Measurements from ENCODE around the gene BPIFA2.

The BPIFA2 gene

DNA sequence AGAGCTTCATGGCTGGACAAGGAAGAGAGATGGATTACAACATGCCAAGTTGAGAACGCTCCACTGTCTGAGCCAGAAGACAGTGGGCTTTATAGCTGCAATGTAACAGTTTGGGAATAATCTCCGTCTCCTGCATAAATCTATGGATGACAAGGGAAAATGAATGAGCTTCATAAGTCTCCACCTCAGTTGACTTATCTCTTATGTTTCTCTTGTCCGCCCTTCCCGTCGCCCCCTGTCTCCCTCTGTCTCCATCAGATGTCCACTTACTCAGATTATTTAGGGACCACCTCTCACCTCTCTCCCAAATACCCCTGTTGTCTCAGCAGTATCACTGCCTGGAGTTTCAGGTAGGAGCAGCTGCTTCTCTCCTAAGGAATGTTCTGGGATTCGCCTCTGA, 13.7 kb upstream of the BPIFA2 start:
- Histone ChIP-seq H3K9me3 (replicated peaks in 1 of 11) (no peaks in the 10 kb centered on the region), H3K27ac (no peak overlapping the region), H3K4me1 (no peaks in the 10 kb centered on the region), H3K36me3 (no peaks in the 10 kb centered on the region), H3K4me3 (no peak overlapping the region), H3K27me3 (no peaks in the 10 kb centered on the region), H3K9ac (no peak overlapping the region), H3K4me2 (no peak overlapping the region), H4K20me1 (no peaks in the 10 kb centered on the region)
- no peak for TF ChIP-seq Cebpa-rat (IDR thresholded peaks at IDR 0.05)

DNA sequence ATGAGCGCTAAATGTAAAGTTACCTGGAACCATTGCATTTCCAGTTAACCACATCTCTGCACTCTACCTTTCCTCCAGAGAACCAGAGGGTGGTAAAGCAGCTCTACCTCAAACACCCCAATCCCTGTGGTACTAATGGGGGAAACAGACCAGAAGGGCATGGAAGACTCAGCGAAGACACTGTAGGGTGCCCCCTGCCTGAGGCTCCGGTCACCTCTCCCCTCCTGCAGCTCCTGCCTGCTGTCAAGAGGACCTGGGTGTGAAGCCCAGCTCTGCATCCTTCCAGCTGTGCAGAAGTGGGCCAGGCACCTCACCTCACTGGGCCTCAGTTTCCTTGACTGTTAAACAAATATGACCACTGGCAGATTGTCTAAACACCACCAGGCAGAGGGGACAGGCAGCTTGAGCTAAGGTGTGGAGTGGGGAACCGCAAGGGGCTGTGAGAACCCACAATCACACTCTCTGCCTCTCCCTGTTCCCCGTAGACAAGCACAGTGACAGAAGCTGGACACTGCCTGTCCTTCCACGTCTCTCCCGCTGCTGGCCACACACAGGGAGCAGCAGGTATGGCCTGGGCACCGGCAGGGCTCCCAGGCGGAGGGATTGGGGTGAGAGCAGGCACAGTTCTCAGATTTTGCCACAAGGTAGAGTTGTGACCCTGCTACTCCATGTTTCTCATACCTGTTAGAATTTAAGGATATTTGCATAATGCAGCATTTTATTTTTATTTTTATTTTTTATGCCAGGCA, 9.1 kb upstream of the BPIFA2 start:
- Histone ChIP-seq H3K4me1 (peaks cover 0 to 9% (median 4%) of the 10 kb centered on the region in 10 experiments; a peak in 6 of 20 replicates), H3K4me3 (no peak overlapping the region), H3K27ac (no peak overlapping the region), H3K27me3 (no peaks in the 10 kb centered on the region), H3K9me3 (replicated peaks in 1 of 11) (no peaks in the 10 kb centered on the region), H3K36me3 (no peaks in the 10 kb centered on the region), H4K20me1 (no peaks in the 10 kb centered on the region), H3K9ac (no peak overlapping the region), H3K4me2 (no peak overlapping the region)
- no peak for TF ChIP-seq Cebpa-rat (IDR thresholded peaks at IDR 0.05)

GRCh38 chr20:33159713-33160112, 8.2 kb upstream of the BPIFA2 start:
- H3K36me3 ChIP-seq: no peaks in the 10 kb centered on the region
- H3K4me2 ChIP-seq: no peak overlapping the region
- H4K20me1 ChIP-seq: no peaks in the 10 kb centered on the region
- no peak for TF ChIP-seq Cebpa-rat (IDR thresholded peaks at IDR 0.05)
- H3K9ac ChIP-seq: no peak overlapping the region
- H3K9me3 ChIP-seq (replicated peaks in 1 of 11): no peaks in the 10 kb centered on the region
- H3K4me3 ChIP-seq: no peak overlapping the region
- no peak overlapping the region for H3K27ac ChIP-seq
- H3K27me3 ChIP-seq: no peaks in the 10 kb centered on the region
- H3K4me1 ChIP-seq: peaks cover 0 to 9% (median 4%) of the 10 kb centered on the region in 10 experiments; a peak in 6 of 20 replicates

GRCh38 chr20:33160681-33161080, 7.3 kb upstream of the BPIFA2 start:
- no peak for TF ChIP-seq Cebpa-rat (IDR thresholded peaks at IDR 0.05)
- Histone ChIP-seq H3K9me3 (replicated peaks in 1 of 11) (no peaks in the 10 kb centered on the region), H3K27ac (no peak overlapping the region), H4K20me1 (no peaks in the 10 kb centered on the region), H3K4me2 (no peak overlapping the region), H3K27me3 (no peaks in the 10 kb centered on the region), H3K4me1 (peaks cover 0 to 9% (median 4%) of the 10 kb centered on the region in 10 experiments; a peak in 6 of 20 replicates), H3K36me3 (no peaks in the 10 kb centered on the region), H3K4me3 (no peak overlapping the region), H3K9ac (no peak overlapping the region)

GRCh38 chr20:33162313-33162712, 5.6 kb upstream of the BPIFA2 start:
- TF ChIP-seq Cebpa-rat (IDR thresholded peaks at IDR 0.05): no peak
- no peaks in the 10 kb centered on the region for H4K20me1 ChIP-seq
- H3K9ac ChIP-seq: no peak overlapping the region
- H3K27ac ChIP-seq: no peak overlapping the region
- no peaks in the 10 kb centered on the region for H3K36me3 ChIP-seq
- H3K4me2 ChIP-seq: no peak overlapping the region; a peak in 1 of 22 replicates
- H3K9me3 ChIP-seq (replicated peaks in 1 of 11): no peaks in the 10 kb centered on the region
- H3K4me1 ChIP-seq: peaks cover 0 to 9% (median 5%) of the 10 kb centered on the region in 10 experiments; a peak in 8 of 20 replicates
- H3K4me3 ChIP-seq: no peak overlapping the region
- H3K27me3 ChIP-seq: no peaks in the 10 kb centered on the region

DNA sequence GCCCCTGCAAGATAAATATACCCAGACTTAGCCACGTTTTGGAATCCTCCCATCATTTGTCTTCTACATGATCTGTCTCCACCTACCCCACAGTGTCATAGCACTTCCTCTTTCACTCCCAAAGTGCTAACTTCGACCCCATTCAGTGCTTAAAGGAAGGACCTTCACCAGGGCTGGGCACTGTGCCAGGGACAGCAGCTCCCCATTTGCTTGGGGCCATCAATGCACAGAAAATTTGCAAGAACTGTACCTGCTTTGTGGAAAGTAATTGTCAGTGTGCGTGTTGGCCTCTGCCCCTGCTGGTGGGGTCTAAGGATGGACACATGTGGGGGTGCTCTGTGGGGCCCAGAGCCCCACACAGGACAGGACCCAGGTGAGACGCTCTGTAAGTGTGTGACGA, 5.2 kb upstream of the BPIFA2 start:
- Histone ChIP-seq H3K9me3 (replicated peaks in 1 of 11) (no peaks in the 10 kb centered on the region), H3K4me3 (no peak overlapping the region), H4K20me1 (no peaks in the 10 kb centered on the region), H3K4me1 (peaks cover 0 to 9% (median 5%) of the 10 kb centered on the region in 10 experiments; a peak in 8 of 20 replicates), H3K9ac (no peak overlapping the region), H3K27ac (no peak overlapping the region), H3K36me3 (no peaks in the 10 kb centered on the region), H3K4me2 (peak overlapping the region in 2 of 11 experiments; percentile 17 to 18; a peak in 2 of 22 replicates), H3K27me3 (no peaks in the 10 kb centered on the region)
- TF ChIP-seq Cebpa-rat (IDR thresholded peaks at IDR 0.05): no peak

- no peaks in the 10 kb centered on the region for H3K36me3 ChIP-seq
- H3K4me3 ChIP-seq: no peak overlapping the region
- no peaks in the 10 kb centered on the region for H4K20me1 ChIP-seq
- no peaks in the 10 kb centered on the region for H3K27me3 ChIP-seq
- no peak overlapping the region for H3K4me2 ChIP-seq
- peaks cover 0 to 9% (median 5%) of the 10 kb centered on the region in 10 experiments; a peak in 8 of 20 replicates for H3K4me1 ChIP-seq
- no peak overlapping the region for H3K9ac ChIP-seq
- peaks cover 0 to 9% (median 7%) of the 10 kb centered on the region in 11 experiments; a peak in 21 of 22 replicates for H3K9me3 ChIP-seq (replicated peaks in 1 of 11)
- H3K27ac ChIP-seq: no peak overlapping the region
- no peak for TF ChIP-seq Cebpa-rat (IDR thresholded peaks at IDR 0.05)
These were observed 3.9 kb upstream of the BPIFA2 start for GRCh38 chr20:33163856-33164762.

- Histone ChIP-seq H3K4me1 (peaks cover 0 to 9% (median 5%) of the 10 kb centered on the region in 10 experiments; a peak in 8 of 20 replicates), H3K9ac (no peak overlapping the region), H3K27ac (no peak overlapping the region), H3K27me3 (no peaks in the 10 kb centered on the region), H3K4me3 (no peak overlapping the region), H4K20me1 (no peaks in the 10 kb centered on the region), H3K9me3 (replicated peaks in 1 of 11) (peaks cover under 1 to 14% (median 11%) of the 10 kb centered on the region in 11 experiments; a peak in 21 of 22 replicates), H3K4me2 (no peak overlapping the region), H3K36me3 (no peaks in the 10 kb centered on the region)
- no peak for TF ChIP-seq Cebpa-rat (IDR thresholded peaks at IDR 0.05)
These were observed 3.2 kb upstream of the BPIFA2 start for GRCh38 chr20:33164763-33165095.

- no peak overlapping the region for H3K4me3 ChIP-seq
- peaks cover 8 to 22% (median 15%) of the 10 kb centered on the region in 11 experiments for H3K9me3 ChIP-seq (replicated peaks in 1 of 11)
- no peak overlapping the region for H3K4me2 ChIP-seq
- no peaks in the 10 kb centered on the region for H3K36me3 ChIP-seq
- no peaks in the 10 kb centered on the region for H4K20me1 ChIP-seq
- no peak for TF ChIP-seq Cebpa-rat (IDR thresholded peaks at IDR 0.05)
- no peak overlapping the region for H3K27ac ChIP-seq
- peaks cover 0 to 9% (median 5%) of the 10 kb centered on the region in 10 experiments; a peak in 8 of 20 replicates for H3K4me1 ChIP-seq
- no peak overlapping the region for H3K9ac ChIP-seq
- no peaks in the 10 kb centered on the region for H3K27me3 ChIP-seq
These were observed 2.4 kb upstream of the BPIFA2 start for GRCh38 chr20:33165416-33166055.

Measured in BLaER1 treated with 17β-estradiol and CSF1 and Interleukin-3, amounts not matched to agents 10 nM and 100 nM (cell line).